ENCODE results near the gene ADGRA3. TPM values are rescaled to one million over a fixed set of nuclear protein-coding genes. Genes with fewer than 3 reads are reported as not detected.

ADGRA3 gene
- polyA plus RNA-seq, 4 donors = 10.8 to 52.3 (median 11.9) TPM

DNA sequence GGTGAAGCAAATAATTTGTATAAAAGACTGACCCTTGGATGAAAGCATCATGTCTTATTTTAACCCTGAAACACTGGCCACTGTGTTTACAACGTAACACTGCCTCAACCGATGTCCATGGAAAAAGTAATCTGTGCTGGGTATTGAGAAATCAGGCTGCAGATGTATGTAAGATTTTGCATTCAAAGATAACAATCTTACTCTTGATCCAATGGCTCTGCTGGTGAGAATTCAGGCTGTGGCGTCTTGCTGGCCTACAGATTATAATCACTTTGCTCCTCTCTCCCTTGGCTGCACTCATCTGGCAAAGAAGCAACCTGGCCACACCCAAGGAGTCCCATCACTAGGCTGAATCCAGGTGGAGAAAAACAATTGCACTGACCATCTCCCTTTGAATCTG, 7.5 kb downstream of the ADGRA3 start:
- 71 to 82% (median 79%) methylated on average over 3 of the region's 3 CpGs for WGBS, 3 donors
- no peak for FAIRE-seq

DNA sequence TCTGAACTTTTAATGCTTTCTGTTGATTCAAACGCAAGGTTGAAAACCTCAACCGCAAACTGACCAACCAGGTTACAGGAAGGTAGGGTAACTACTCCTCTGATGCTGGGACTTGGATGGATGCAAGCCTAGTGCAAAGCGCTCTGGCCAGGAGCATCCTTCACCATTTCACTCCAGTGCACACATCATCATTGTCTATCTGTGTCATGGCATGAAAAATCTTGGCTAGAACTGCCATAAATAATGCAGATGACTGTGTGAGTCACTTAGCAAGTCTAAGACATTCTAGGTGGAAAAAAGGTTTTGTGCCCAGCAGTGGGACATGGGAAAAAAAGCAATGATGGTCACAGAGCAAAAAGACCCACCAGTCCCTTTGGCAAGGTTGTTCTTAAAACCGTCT, 10.9 kb downstream of the ADGRA3 start:
- H3K27me3 ChIP-seq (ENCODE audit: control insufficient read depth in 3 of 3, insufficient read depth in 3 of 3, low read length in 3 of 3) = no peaks in the 10 kb centered on the region
- no peaks in the 10 kb centered on the region for H3K36me3 ChIP-seq (ENCODE audit: control insufficient read depth in 3 of 3, insufficient read depth in 2 of 3, low read depth in 1 of 3, low read length in 3 of 3)
- DNase-seq (no peak), FAIRE-seq (no peak)
- WGBS, 3 donors = 92 to 99% (median 94%) methylated on average over 4 of the region's 4 CpGs
- H3K4me3 ChIP-seq (ENCODE audit: low read depth in 1 of 3, low read length in 3 of 3) = no peak overlapping the region
- peaks cover 2 to 20% (median 4%) of the 10 kb centered on the region in 3 donors for H3K4me1 ChIP-seq (ENCODE audit: control insufficient read depth in 3 of 3, insufficient read depth in 2 of 3, low read depth in 1 of 3, low read length in 2 of 3)
- H3K27ac ChIP-seq (ENCODE audit: low read depth in 1 of 3, low read length in 2 of 3) = no peak overlapping the region
- no peaks in the 10 kb centered on the region for H3K9me3 ChIP-seq (ENCODE audit: control insufficient read depth in 2 of 2, insufficient read depth in 1 of 2, low read depth in 1 of 2, low read length in 1 of 2)

More for the DNA sequence above, 7.5 kb downstream of the ADGRA3 start:
- peaks cover 2 to 9% (median 2%) of the 10 kb centered on the region in 3 donors for H3K4me1 ChIP-seq (ENCODE audit: control insufficient read depth in 3 of 3, insufficient read depth in 2 of 3, low read depth in 1 of 3, low read length in 2 of 3)
- H3K27me3 ChIP-seq (ENCODE audit: control insufficient read depth in 3 of 3, insufficient read depth in 3 of 3, low read length in 3 of 3) = no peaks in the 10 kb centered on the region
- no peak for DNase-seq
- no peak overlapping the region for H3K27ac ChIP-seq (ENCODE audit: low read depth in 1 of 3, low read length in 2 of 3)
- H3K9me3 ChIP-seq (ENCODE audit: control insufficient read depth in 2 of 2, insufficient read depth in 1 of 2, low read depth in 1 of 2, low read length in 1 of 2) = no peaks in the 10 kb centered on the region
- no peak overlapping the region for H3K4me3 ChIP-seq (ENCODE audit: low read depth in 1 of 3, low read length in 3 of 3)
- no peaks in the 10 kb centered on the region for H3K36me3 ChIP-seq (ENCODE audit: control insufficient read depth in 3 of 3, insufficient read depth in 2 of 3, low read depth in 1 of 3, low read length in 3 of 3)

DNA sequence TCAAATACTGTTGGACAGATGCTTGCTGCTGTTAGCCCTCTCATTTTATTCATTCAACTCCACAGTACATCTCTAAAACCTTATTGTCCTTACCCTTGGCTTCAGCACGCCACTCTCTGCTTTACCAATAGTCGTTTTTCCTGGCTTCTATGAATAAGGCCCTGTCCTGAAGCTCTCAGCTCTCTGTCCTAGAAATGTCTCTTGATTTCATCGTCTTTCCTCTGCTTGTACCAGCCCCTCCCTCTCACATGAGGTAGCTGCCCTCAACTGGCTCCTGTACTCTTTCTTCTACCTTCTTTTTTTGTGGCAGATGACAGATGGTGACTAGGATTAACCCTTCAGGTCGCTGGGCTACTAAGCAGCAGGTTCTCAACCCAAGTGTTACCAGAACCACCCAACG, 11.4 kb downstream of the ADGRA3 start:
- no peak overlapping the region for H3K27ac ChIP-seq (ENCODE audit: low read depth in 1 of 3, low read length in 2 of 3)
- FAIRE-seq = no peak

DNA sequence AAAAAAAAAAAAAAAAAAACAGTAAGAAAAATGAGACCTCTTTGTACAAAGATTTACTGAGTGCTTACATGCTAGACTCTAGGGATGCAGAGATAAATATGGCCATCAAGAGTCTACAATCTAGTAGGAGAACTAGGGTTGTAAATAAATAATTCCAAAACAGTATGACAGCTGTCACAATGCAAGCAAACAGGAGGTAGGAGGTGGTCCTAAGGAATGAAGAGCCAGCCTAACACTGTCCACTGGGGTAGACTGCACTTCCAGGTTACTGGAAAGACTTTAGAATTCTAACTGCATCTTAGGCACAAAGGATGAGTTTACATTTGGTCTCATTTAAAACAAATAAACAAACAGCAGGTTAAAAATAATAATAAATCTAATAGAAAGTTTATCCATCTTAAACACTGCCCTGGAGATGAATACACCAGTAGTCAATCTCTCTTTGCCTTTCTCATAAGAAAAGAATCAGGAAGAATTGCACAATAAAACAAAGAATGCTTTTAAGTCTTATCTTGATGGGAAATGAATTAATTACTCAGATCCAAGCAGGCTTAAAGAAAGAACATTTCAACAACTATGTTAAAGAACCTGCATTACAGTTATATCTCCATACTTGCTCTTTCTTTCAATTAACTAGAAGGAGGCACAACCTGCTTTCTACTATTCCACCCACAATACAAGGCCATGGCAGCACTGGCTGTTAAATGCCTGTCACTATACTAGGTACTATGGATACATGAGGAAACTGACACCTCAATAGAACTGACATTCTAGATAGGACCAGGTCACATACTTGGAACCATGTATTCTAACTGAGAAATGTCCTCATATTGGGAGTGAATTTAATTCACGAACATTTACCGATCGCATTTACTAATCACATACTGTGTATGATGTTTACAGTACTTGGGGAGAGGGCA, 12.7 kb downstream of the ADGRA3 start:
- FAIRE-seq (no peak), DNase-seq (peak; percentile 21 to 48)
- H3K27ac ChIP-seq (ENCODE audit: low read depth in 1 of 3, low read length in 2 of 3) = no peak overlapping the region
- 82 to 92% (median 90%) methylated on average over 3 of the region's 3 CpGs for WGBS, 3 donors
- H3K9me3 ChIP-seq (ENCODE audit: control insufficient read depth in 2 of 2, insufficient read depth in 1 of 2, low read depth in 1 of 2, low read length in 1 of 2) = no peaks in the 10 kb centered on the region
- no peaks in the 10 kb centered on the region for H3K27me3 ChIP-seq (ENCODE audit: control insufficient read depth in 3 of 3, insufficient read depth in 3 of 3, low read length in 3 of 3)
- no peak overlapping the region for H3K4me3 ChIP-seq (ENCODE audit: low read depth in 1 of 3, low read length in 3 of 3)
- H3K36me3 ChIP-seq (ENCODE audit: control insufficient read depth in 3 of 3, insufficient read depth in 2 of 3, low read depth in 1 of 3, low read length in 3 of 3) = no peaks in the 10 kb centered on the region
- H3K4me1 ChIP-seq (ENCODE audit: control insufficient read depth in 3 of 3, insufficient read depth in 2 of 3, low read depth in 1 of 3, low read length in 2 of 3) = peaks cover 2 to 23% (median 4%) of the 10 kb centered on the region in 3 donors

More for the DNA sequence above, 11.4 kb downstream of the ADGRA3 start:
- Histone ChIP-seq H3K4me3 (ENCODE audit: low read depth in 1 of 3, low read length in 3 of 3) (no peak overlapping the region), H3K27me3 (ENCODE audit: control insufficient read depth in 3 of 3, insufficient read depth in 3 of 3, low read length in 3 of 3) (no peaks in the 10 kb centered on the region), H3K9me3 (ENCODE audit: control insufficient read depth in 2 of 2, insufficient read depth in 1 of 2, low read depth in 1 of 2, low read length in 1 of 2) (no peaks in the 10 kb centered on the region), H3K4me1 (ENCODE audit: control insufficient read depth in 3 of 3, insufficient read depth in 2 of 3, low read depth in 1 of 3, low read length in 2 of 3) (peaks cover 2 to 23% (median 4%) of the 10 kb centered on the region in 3 donors), H3K36me3 (ENCODE audit: control insufficient read depth in 3 of 3, insufficient read depth in 2 of 3, low read depth in 1 of 3, low read length in 3 of 3) (no peaks in the 10 kb centered on the region)
- 81 to 86% (median 85%) methylated on average over 5 of the region's 5 CpGs for WGBS, 3 donors
- DNase-seq = no peak

DNA sequence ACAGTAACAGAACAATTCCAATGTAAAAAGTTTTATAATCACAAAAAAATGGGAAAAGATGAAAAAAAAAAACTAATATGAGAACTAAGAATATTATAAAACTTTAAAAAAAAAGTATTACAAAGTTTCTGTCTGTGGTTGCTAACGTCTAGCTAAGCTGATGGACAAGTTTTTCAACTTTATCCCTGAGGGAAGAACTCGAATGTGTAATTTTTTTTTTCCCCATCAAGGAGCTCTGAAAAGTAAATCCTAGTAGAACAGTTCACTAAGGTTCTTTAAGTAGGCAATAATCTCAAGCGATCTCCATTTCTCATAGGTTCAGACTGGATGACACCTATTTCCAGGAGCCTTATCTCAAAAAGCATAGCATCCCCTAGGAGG, 14.2 kb downstream of the ADGRA3 start:
- H3K27ac ChIP-seq (ENCODE audit: low read depth in 1 of 3, low read length in 2 of 3) = peak overlapping the region in 1 of 3 donors; percentile 81
- no peaks in the 10 kb centered on the region for H3K36me3 ChIP-seq (ENCODE audit: control insufficient read depth in 3 of 3, insufficient read depth in 2 of 3, low read depth in 1 of 3, low read length in 3 of 3)
- H3K4me1 ChIP-seq (ENCODE audit: control insufficient read depth in 3 of 3, insufficient read depth in 2 of 3, low read depth in 1 of 3, low read length in 2 of 3) = peaks cover 2 to 20% (median 4%) of the 10 kb centered on the region in 3 donors
- H3K27me3 ChIP-seq (ENCODE audit: control insufficient read depth in 3 of 3, insufficient read depth in 3 of 3, low read length in 3 of 3) = no peaks in the 10 kb centered on the region
- WGBS, 3 donors = 41 to 53% (median 43%) methylated on average over 3 of the region's 3 CpGs
- H3K9me3 ChIP-seq (ENCODE audit: control insufficient read depth in 2 of 2, insufficient read depth in 1 of 2, low read depth in 1 of 2, low read length in 1 of 2) = no peaks in the 10 kb centered on the region
- FAIRE-seq (peak; percentile 10), DNase-seq (no peak)
- no peak overlapping the region for H3K4me3 ChIP-seq (ENCODE audit: low read depth in 1 of 3, low read length in 3 of 3)

DNA sequence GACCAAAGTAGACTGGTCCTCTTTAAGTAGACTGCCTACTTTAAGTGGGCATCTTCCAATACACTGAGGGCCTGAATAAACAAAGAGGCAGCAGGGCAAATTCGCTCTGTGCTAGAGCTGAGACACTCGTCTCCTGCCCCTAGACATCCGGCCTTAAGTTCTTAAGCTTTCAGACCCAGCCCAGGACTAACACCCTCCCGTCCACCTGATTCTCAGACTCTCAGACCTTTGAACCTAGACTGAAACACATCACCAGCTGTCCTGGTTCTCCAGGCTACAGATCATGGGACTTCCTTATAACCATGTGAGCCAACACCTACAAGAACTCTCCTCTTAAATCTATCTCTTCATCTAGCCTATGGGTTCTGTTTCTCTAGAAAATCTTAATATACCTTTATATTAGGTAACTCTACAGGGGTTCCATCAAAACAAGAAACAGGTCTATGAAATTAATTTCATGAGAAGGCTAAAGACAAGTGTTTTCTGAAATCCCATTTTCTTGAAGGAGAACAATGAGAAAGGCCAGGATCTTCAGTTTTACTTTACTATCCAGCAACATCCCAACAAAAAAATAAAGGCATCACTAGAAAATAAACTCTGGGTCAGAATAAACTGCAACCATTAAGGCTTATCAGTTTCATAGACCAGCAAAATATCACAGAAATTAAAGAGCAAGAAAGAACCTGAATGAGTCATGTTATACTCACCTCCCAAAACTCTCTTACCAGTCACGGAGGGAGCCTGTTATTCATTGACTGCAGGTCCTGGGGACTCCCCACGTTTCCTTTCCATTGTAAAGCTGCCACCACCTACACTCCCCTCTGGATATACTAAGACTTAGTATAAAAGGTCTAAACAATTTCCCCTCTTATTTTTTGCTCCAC, 14.8 kb downstream of the ADGRA3 start:
- peaks cover under 1 to 20% (median 2%) of the 10 kb centered on the region in 3 donors for H3K4me1 ChIP-seq (ENCODE audit: control insufficient read depth in 3 of 3, insufficient read depth in 2 of 3, low read depth in 1 of 3, low read length in 2 of 3)
- H3K36me3 ChIP-seq (ENCODE audit: control insufficient read depth in 3 of 3, insufficient read depth in 2 of 3, low read depth in 1 of 3, low read length in 3 of 3) = no peaks in the 10 kb centered on the region
- DNase-seq (peak; percentile 86 to 95), FAIRE-seq (no peak)
- peak overlapping the region; percentile 12 to 84 (median 81) for H3K27ac ChIP-seq (ENCODE audit: low read depth in 1 of 3, low read length in 2 of 3)
- 15 to 64% (median 31%) methylated on average over 6 of the region's 6 CpGs for WGBS, 3 donors
- H3K27me3 ChIP-seq (ENCODE audit: control insufficient read depth in 3 of 3, insufficient read depth in 3 of 3, low read length in 3 of 3) = no peaks in the 10 kb centered on the region
- H3K9me3 ChIP-seq (ENCODE audit: control insufficient read depth in 2 of 2, insufficient read depth in 1 of 2, low read depth in 1 of 2, low read length in 1 of 2) = no peaks in the 10 kb centered on the region
- no peak overlapping the region for H3K4me3 ChIP-seq (ENCODE audit: low read depth in 1 of 3, low read length in 3 of 3)

DNA sequence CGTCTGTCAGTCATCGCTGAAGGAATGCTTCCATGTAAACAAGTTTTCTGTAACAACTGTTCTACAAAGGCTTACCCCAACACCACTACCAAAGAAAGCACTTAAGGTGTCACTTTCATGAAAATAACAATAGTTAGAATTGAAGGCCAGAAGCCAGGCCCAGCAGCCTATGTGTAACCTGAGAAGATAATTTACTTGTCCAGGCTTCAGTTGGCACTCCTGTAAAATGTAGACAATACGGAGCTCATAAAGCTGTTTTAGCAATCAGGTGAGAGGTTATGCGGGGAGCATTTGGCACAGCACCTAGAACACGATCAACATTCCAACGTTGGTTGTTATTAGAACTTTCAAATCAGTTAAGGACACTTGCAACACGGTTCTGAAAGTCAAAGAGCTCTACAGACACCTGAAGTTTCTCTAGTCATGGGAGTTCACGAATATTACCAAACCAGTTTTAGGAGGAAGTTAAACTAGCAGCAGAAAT, 15.7 kb downstream of the ADGRA3 start:
- DNase-seq (peak; percentile 48 to 73), FAIRE-seq (no peak)
- peak overlapping the region in 2 of 3 donors; percentile 81 to 84 for H3K27ac ChIP-seq (ENCODE audit: low read depth in 1 of 3, low read length in 2 of 3)
- H3K4me1 ChIP-seq (ENCODE audit: control insufficient read depth in 3 of 3, insufficient read depth in 2 of 3, low read depth in 1 of 3, low read length in 2 of 3) = peaks cover 0 to 20% (median 2%) of the 10 kb centered on the region in 3 donors
- H3K27me3 ChIP-seq (ENCODE audit: control insufficient read depth in 3 of 3, insufficient read depth in 3 of 3, low read length in 3 of 3) = no peaks in the 10 kb centered on the region
- 30 to 66% (median 48%) methylated on average over 8 of the region's 8 CpGs for WGBS, 3 donors
- H3K36me3 ChIP-seq (ENCODE audit: control insufficient read depth in 3 of 3, insufficient read depth in 2 of 3, low read depth in 1 of 3, low read length in 3 of 3) = no peaks in the 10 kb centered on the region
- no peaks in the 10 kb centered on the region for H3K9me3 ChIP-seq (ENCODE audit: control insufficient read depth in 2 of 2, insufficient read depth in 1 of 2, low read depth in 1 of 2, low read length in 1 of 2)
- no peak overlapping the region for H3K4me3 ChIP-seq (ENCODE audit: low read depth in 1 of 3, low read length in 3 of 3)

DNA sequence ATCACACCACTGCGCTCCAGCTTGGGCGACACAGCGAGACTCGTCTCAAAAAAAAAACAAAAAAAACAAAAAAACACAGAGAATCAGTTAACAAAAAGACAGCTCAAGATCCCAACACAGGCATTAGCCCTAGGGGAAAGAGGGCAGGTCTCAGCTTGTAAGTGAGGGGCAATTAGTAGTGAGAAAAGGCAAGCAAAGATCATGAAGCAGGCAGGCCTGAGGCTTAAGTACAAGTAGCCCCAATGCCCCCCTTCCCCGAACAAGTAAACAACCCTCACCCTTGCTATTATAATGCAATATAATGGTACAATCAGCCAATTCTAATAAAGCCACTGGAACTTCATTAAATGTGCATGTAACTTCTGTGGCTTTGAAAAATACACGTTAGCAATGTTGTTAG, 17.0 kb downstream of the ADGRA3 start:
- no peaks in the 10 kb centered on the region for H3K9me3 ChIP-seq (ENCODE audit: control insufficient read depth in 2 of 2, insufficient read depth in 1 of 2, low read depth in 1 of 2, low read length in 1 of 2)
- H3K36me3 ChIP-seq (ENCODE audit: control insufficient read depth in 3 of 3, insufficient read depth in 2 of 3, low read depth in 1 of 3, low read length in 3 of 3) = no peaks in the 10 kb centered on the region
- no peaks in the 10 kb centered on the region for H3K27me3 ChIP-seq (ENCODE audit: control insufficient read depth in 3 of 3, insufficient read depth in 3 of 3, low read length in 3 of 3)
- DNase-seq (no peak), FAIRE-seq (no peak)
- 71 to 80% (median 75%) methylated on average over 6 of the region's 6 CpGs for WGBS, 3 donors
- H3K4me1 ChIP-seq (ENCODE audit: control insufficient read depth in 3 of 3, insufficient read depth in 2 of 3, low read depth in 1 of 3, low read length in 2 of 3) = peaks cover 0 to 20% (median 2%) of the 10 kb centered on the region in 3 donors
- no peak overlapping the region for H3K4me3 ChIP-seq (ENCODE audit: low read depth in 1 of 3, low read length in 3 of 3)
- no peak overlapping the region for H3K27ac ChIP-seq (ENCODE audit: low read depth in 1 of 3, low read length in 2 of 3)

All from small intestine (tissue), 7 donors.